CD8-positive, alpha-beta memory T cell (primary cell): Measurements from ENCODE around the gene PRKG1. TPM values are rescaled to one million over a fixed set of nuclear protein-coding genes. Genes with fewer than 3 reads are reported as not detected.

Experiments
- CTCF ChIA-PET: fragments of 350-600 bp; sonication (Branson Sonifier 250); formaldehyde crosslinking; loops from one replicate; lab custom pipeline; 2021; ENCODE audit warnings: antibody characterized with exemption; lab: Charles Lee
- POLR2A ChIA-PET: fragments of 350-600 bp; sonication (Branson Sonifier 250); formaldehyde crosslinking; loops from one replicate; lab custom pipeline; 2021; ENCODE audit warnings: antibody characterized with exemption; lab: Charles Lee
- DNase-seq, 5 donors: peaks; one replicate each; pipeline versions ENCODE4 v3.0.0 to v3.0.0-alpha.2; 2020 to 2022; ENCODE audit warnings: mixed read lengths in 1 of 5
- H3K27ac ChIP-seq: one replicate; pipeline ENCODE4 v1.7.0; 2013; ENCODE audit warnings: low read depth, mild to moderate bottlenecking, low read length, moderate library complexity
- H3K27me3 ChIP-seq: 2 replicates; pipeline ENCODE4 v1.7.0; 2013; ENCODE audit warnings: low read length, mild to moderate bottlenecking; ENCODE audit not compliant: insufficient read depth, poor library complexity, severe bottlenecking
- H3K36me3 ChIP-seq: 2 replicates; pipeline ENCODE4 v1.7.0; 2013; ENCODE audit warnings: mild to moderate bottlenecking, low read length, moderate library complexity; ENCODE audit not compliant: insufficient read depth
- H3K4me1 ChIP-seq: 2 replicates; pipeline ENCODE4 v1.7.0; 2013; ENCODE audit warnings: mild to moderate bottlenecking, low read length, moderate library complexity; ENCODE audit not compliant: insufficient read depth
- H3K4me3 ChIP-seq: 2 replicates; pipeline ENCODE4 v1.7.0; 2013; ENCODE audit warnings: mild to moderate bottlenecking, low read length
- H3K9me3 ChIP-seq: 2 replicates; pipeline ENCODE4 v1.7.0; 2013; ENCODE audit warnings: mild to moderate bottlenecking, low read length
- H3K27ac Mint-ChIP-seq, 8 donors: one replicate each; pipeline ENCODE4 v1.8.0; 2020 to 2021; ENCODE audit warnings: mixed read lengths in 8 of 8, mild to moderate bottlenecking in 6 of 8, inconsistent platforms in 3 of 8, moderate library complexity in 3 of 8
- H3K27me3 Mint-ChIP-seq, 2 donors: one replicate each; pipeline ENCODE4 v1.8.0; 2020 to 2021; ENCODE audit warnings: mixed read lengths in 2 of 2, mild to moderate bottlenecking in 1 of 2, moderate library complexity in 1 of 2
- H3K36me3 Mint-ChIP-seq, 3 donors: one replicate each; pipeline ENCODE4 v1.8.0; 2020 to 2021; ENCODE audit warnings: mixed read lengths in 3 of 3, inconsistent platforms in 1 of 3, mild to moderate bottlenecking in 1 of 3
- H3K4me1 Mint-ChIP-seq, 3 donors: one replicate each; pipeline ENCODE4 v1.8.0; 2020 to 2021; ENCODE audit warnings: mixed read lengths in 3 of 3, inconsistent platforms in 1 of 3, mild to moderate bottlenecking in 1 of 3
- H3K4me3 Mint-ChIP-seq, 7 donors: one replicate each; pipeline ENCODE4 v1.8.0; 2020 to 2021; ENCODE audit warnings: mixed read lengths in 7 of 7, mild to moderate bottlenecking in 6 of 7, moderate library complexity in 4 of 7, inconsistent platforms in 2 of 7
- H3K9me3 Mint-ChIP-seq, 5 donors: one replicate each; pipeline ENCODE4 v1.8.0; 2020 to 2022; ENCODE audit warnings: mixed read lengths in 5 of 5, mild to moderate bottlenecking in 3 of 5, moderate library complexity in 2 of 5, inconsistent platforms in 1 of 5
- polyA plus RNA-seq: library from polyadenylated mRNA; unstranded; fragments of 300-500 nt; fragmentation: Illumina TruSeq; gene quantifications from one replicate; pipeline ENCODE4 v1.2.3, GENCODE V29; 2021
- total RNA-seq, 2 experiments: library from RNA; stranded (reverse); gene quantifications; one replicate each; pipeline ENCODE4 v1.2.3, GENCODE V29; 2021

Gene PRKG1
- total and polyA plus RNA-seq, 3 experiments from 2014 or later = not detected

GRCh38 chr10:52316500-52316899 is 1242.2 kb downstream of the PRKG1 start:
- Mint-ChIP-seq H3K4me3 (no peak overlapping the region), H3K27ac (no peak overlapping the region), H3K4me1 (peaks cover 0 to 7% (median 6%) of the 10 kb centered on the region in 3 donors), H3K27me3 (peaks cover 7 to 32% of the 10 kb centered on the region in 2 donors), H3K9me3 (peaks cover 4 to 10% (median 7%) of the 10 kb centered on the region in 5 donors), H3K36me3 (no peaks in the 10 kb centered on the region)
- ChIA-PET CTCF (no interaction called here), POLR2A (no interaction called here)
- Histone ChIP-seq H3K9me3 (no peaks in the 10 kb centered on the region), H3K4me3 (no peak overlapping the region), H3K27me3 (peaks cover 8% of the 10 kb centered on the region), H3K36me3 (no peaks in the 10 kb centered on the region), H3K4me1 (no peaks in the 10 kb centered on the region), H3K27ac (no peak overlapping the region)
- no peak for DNase-seq

GRCh38 chr10:52318136-52318701 is 1243.9 kb downstream of the PRKG1 start:
- Mint-ChIP-seq H3K4me1 (peaks cover 0 to 4% (median 2%) of the 10 kb centered on the region in 3 donors), H3K9me3 (peaks cover 6 to 12% (median 8%) of the 10 kb centered on the region in 5 donors)

GRCh38 chr10:52318822-52319464 is 1244.7 kb downstream of the PRKG1 start:
- Mint-ChIP-seq H3K36me3 (no peaks in the 10 kb centered on the region), H3K4me1 (peaks cover 0 to 3% (median 0%) of the 10 kb centered on the region in 3 donors), H3K27me3 (peaks cover 4 to 21% of the 10 kb centered on the region in 2 donors), H3K4me3 (no peak overlapping the region), H3K9me3 (peaks cover 2 to 9% (median 4%) of the 10 kb centered on the region in 5 donors), H3K27ac (no peak overlapping the region)
- Histone ChIP-seq H3K4me3 (no peak overlapping the region), H3K4me1 (no peaks in the 10 kb centered on the region), H3K27me3 (no peaks in the 10 kb centered on the region), H3K9me3 (no peaks in the 10 kb centered on the region), H3K36me3 (no peaks in the 10 kb centered on the region), H3K27ac (no peak overlapping the region)
- ChIA-PET CTCF (interaction anchor here (1.0 kb wide), 1 partner anchor 19 kb away, joined by 3 read pairs; no protein-coding TSS in a partner anchor), POLR2A (no interaction called here)
- DNase-seq = no peak

More at GRCh38 chr10:52318136-52318701, 1243.9 kb downstream of the PRKG1 start:
- H3K27ac Mint-ChIP-seq = no peak overlapping the region
- no peaks in the 10 kb centered on the region for H3K9me3 ChIP-seq
- ChIA-PET POLR2A (no interaction called here), CTCF (no interaction called here)
- no peak for DNase-seq
- H3K27me3 ChIP-seq = peaks cover 5% of the 10 kb centered on the region
- H3K4me3 ChIP-seq = no peak overlapping the region
- peaks cover 6 to 27% of the 10 kb centered on the region in 2 donors for H3K27me3 Mint-ChIP-seq
- H3K36me3 Mint-ChIP-seq = no peaks in the 10 kb centered on the region
- H3K4me3 Mint-ChIP-seq = no peak overlapping the region
- no peaks in the 10 kb centered on the region for H3K4me1 ChIP-seq
- H3K27ac ChIP-seq = no peak overlapping the region
- no peaks in the 10 kb centered on the region for H3K36me3 ChIP-seq

GRCh38 chr10:52319926-52320325 is 1245.6 kb downstream of the PRKG1 start:
- Histone ChIP-seq H3K4me3 (no peak overlapping the region), H3K9me3 (no peaks in the 10 kb centered on the region), H3K27ac (no peak overlapping the region), H3K36me3 (no peaks in the 10 kb centered on the region), H3K27me3 (no peaks in the 10 kb centered on the region), H3K4me1 (no peaks in the 10 kb centered on the region)
- Mint-ChIP-seq H3K9me3 (peaks cover 0 to 9% (median 4%) of the 10 kb centered on the region in 5 donors), H3K36me3 (no peaks in the 10 kb centered on the region), H3K4me1 (no peaks in the 10 kb centered on the region), H3K27ac (no peak overlapping the region), H3K4me3 (no peak overlapping the region), H3K27me3 (peaks cover 4 to 12% of the 10 kb centered on the region in 2 donors)
- no peak for DNase-seq
- ChIA-PET CTCF (interaction anchor here (1.0 kb wide), 1 partner anchor 18 kb away, joined by 3 read pairs; no protein-coding TSS in a partner anchor), POLR2A (no interaction called here)

- H3K4me3 Mint-ChIP-seq = no peak overlapping the region
- H3K27me3 Mint-ChIP-seq = no peaks in the 10 kb centered on the region
- Histone ChIP-seq H3K4me3 (no peak overlapping the region), H3K27ac (no peak overlapping the region), H3K4me1 (no peaks in the 10 kb centered on the region), H3K9me3 (no peaks in the 10 kb centered on the region), H3K36me3 (no peaks in the 10 kb centered on the region), H3K27me3 (no peaks in the 10 kb centered on the region)
- DNase-seq = no peak
- peaks cover 0 to 9% (median 4%) of the 10 kb centered on the region in 5 donors for H3K9me3 Mint-ChIP-seq
- H3K36me3 Mint-ChIP-seq = no peaks in the 10 kb centered on the region
- no peaks in the 10 kb centered on the region for H3K4me1 Mint-ChIP-seq
- ChIA-PET CTCF (no interaction called here), POLR2A (no interaction called here)
- no peak overlapping the region for H3K27ac Mint-ChIP-seq
Measured at GRCh38 chr10:52322323-52322722, 1248.0 kb downstream of the PRKG1 start.

- no peak overlapping the region for H3K27ac Mint-ChIP-seq
- H3K4me3 Mint-ChIP-seq = no peak overlapping the region
- CTCF ChIA-PET = no interaction called here
- no peaks in the 10 kb centered on the region for H3K27me3 Mint-ChIP-seq
- H3K4me1 Mint-ChIP-seq = no peaks in the 10 kb centered on the region
- Histone ChIP-seq H3K4me1 (no peaks in the 10 kb centered on the region), H3K36me3 (no peaks in the 10 kb centered on the region), H3K4me3 (no peak overlapping the region), H3K9me3 (no peaks in the 10 kb centered on the region), H3K27me3 (no peaks in the 10 kb centered on the region), H3K27ac (no peak overlapping the region)
- H3K9me3 Mint-ChIP-seq = peaks cover 0 to 9% (median 4%) of the 10 kb centered on the region in 5 donors
- POLR2A ChIA-PET = no interaction called here
- no peak for DNase-seq
- H3K36me3 Mint-ChIP-seq = no peaks in the 10 kb centered on the region
Measured at GRCh38 chr10:52322936-52323335, 1248.6 kb downstream of the PRKG1 start.

GRCh38 chr10:52326382-52326781 is 1252.1 kb downstream of the PRKG1 start:
- Mint-ChIP-seq H3K27ac (no peak overlapping the region), H3K9me3 (peaks cover 0 to 13% (median 4%) of the 10 kb centered on the region in 5 donors), H3K4me1 (no peaks in the 10 kb centered on the region), H3K4me3 (no peak overlapping the region), H3K27me3 (no peaks in the 10 kb centered on the region), H3K36me3 (no peaks in the 10 kb centered on the region)
- ChIA-PET CTCF (no interaction called here), POLR2A (no interaction called here)
- DNase-seq = no peak
- Histone ChIP-seq H3K4me3 (no peak overlapping the region), H3K27me3 (no peaks in the 10 kb centered on the region), H3K4me1 (no peaks in the 10 kb centered on the region), H3K36me3 (no peaks in the 10 kb centered on the region), H3K27ac (no peak overlapping the region), H3K9me3 (no peaks in the 10 kb centered on the region)

- Mint-ChIP-seq H3K36me3 (no peaks in the 10 kb centered on the region), H3K27me3 (no peaks in the 10 kb centered on the region), H3K4me1 (no peaks in the 10 kb centered on the region), H3K4me3 (no peak overlapping the region), H3K27ac (peak overlapping the region in 1 of 8 donors; percentile 73), H3K9me3 (peaks cover 0 to 10% (median 4%) of the 10 kb centered on the region in 5 donors)
- H3K9me3 ChIP-seq = no peaks in the 10 kb centered on the region
- no peak overlapping the region for H3K27ac ChIP-seq
- no peaks in the 10 kb centered on the region for H3K36me3 ChIP-seq
- H3K4me3 ChIP-seq = no peak overlapping the region
- POLR2A ChIA-PET = no interaction called here
- CTCF ChIA-PET = no interaction called here
- no peaks in the 10 kb centered on the region for H3K4me1 ChIP-seq
- no peak for DNase-seq
- no peaks in the 10 kb centered on the region for H3K27me3 ChIP-seq
Measured at GRCh38 chr10:52331638-52332364, 1257.5 kb downstream of the PRKG1 start.
